Fibroblast of skin of back (primary cell): ENCODE data around the gene ZNF558. TPM values are rescaled to one million over a fixed set of nuclear protein-coding genes. Genes with fewer than 3 reads are reported as not detected.

Experiments used
- DNase-seq: peaks from one replicate; pipeline ENCODE4 v3.0.0-alpha.2; 2013
- polyA plus RNA-seq, 2 experiments: library from polyadenylated mRNA; unstranded; fragments of 120-200 nt; gene quantifications; one replicate each; pipeline ENCODE4 v1.2.1, GENCODE V29; 2013; ENCODE audit not compliant: insufficient read length in 2 of 2

ZNF558 gene
- polyA plus RNA-seq (2013, experiment 1 of 2; ENCODE audit: insufficient read length): 10.4 TPM
- polyA plus RNA-seq (2013, experiment 2 of 2; ENCODE audit: insufficient read length): 12.9 TPM

GRCh38 chr19:8832132-8833021, at the start of gene ZNF558, which contains the start of gene MBD3L1:
TSS of gene ZNF558 (minus strand) at chr19:8832304. CDS start at chr19:8822659, 9,645 bp downstream.
TSS of gene MBD3L1 (plus strand) at chr19:8832377. CDS start at chr19:8842679, 10,302 bp downstream.
- peak; percentile 98 for DNase-seq

- DNase-seq: no peak
Observed at GRCh38 chr19:8881512-8881911, 49.4 kb upstream of the ZNF558 start.

GRCh38 chr19:8880868-8881488, 48.9 kb upstream of the ZNF558 start:
- DNase-seq: no peak

GRCh38 chr19:8877854-8878705, 46.0 kb upstream of the ZNF558 start:
- no peak for DNase-seq

GRCh38 chr19:8866344-8866743, 34.2 kb upstream of the ZNF558 start:
- no peak for DNase-seq

GRCh38 chr19:8858260-8858659, 26.2 kb upstream of the ZNF558 start:
- DNase-seq: no peak

- no peak for DNase-seq
Observed at GRCh38 chr19:8850488-8850887, 18.4 kb upstream of the ZNF558 start.

GRCh38 chr19:8849232-8849631, 17.1 kb upstream of the ZNF558 start:
- no peak for DNase-seq

GRCh38 chr19:8846819-8847218, 14.7 kb upstream of the ZNF558 start:
- no peak for DNase-seq

GRCh38 chr19:8840708-8841107, 8.6 kb upstream of the ZNF558 start:
- no peak for DNase-seq

GRCh38 chr19:8835877-8836276, 3.8 kb upstream of the ZNF558 start:
- no peak for DNase-seq

- DNase-seq: no peak
Observed at GRCh38 chr19:8835446-8835845, 3.3 kb upstream of the ZNF558 start.

GRCh38 chr19:8831832-8832131, 322 bp downstream of the ZNF558 start:
- DNase-seq: no peak

GRCh38 chr19:8831373-8831772, 731 bp downstream of the ZNF558 start:
- DNase-seq: peak; percentile 1

GRCh38 chr19:8827277-8827676, 4.8 kb downstream of the ZNF558 start:
- no peak for DNase-seq

GRCh38 chr19:8826371-8826770, 5.7 kb downstream of the ZNF558 start:
- no peak for DNase-seq

GRCh38 chr19:8821748-8822241, 10.3 kb downstream of the ZNF558 start:
- no peak for DNase-seq

GRCh38 chr19:8820234-8820633, 11.9 kb downstream of the ZNF558 start:
- no peak for DNase-seq

GRCh38 chr19:8815780-8816179, 16.3 kb downstream of the ZNF558 start:
- DNase-seq: no peak

- DNase-seq: no peak
Observed at GRCh38 chr19:8814176-8814575, 17.9 kb downstream of the ZNF558 start.

GRCh38 chr19:8811315-8812172, 20.6 kb downstream of the ZNF558 start:
- peak; percentile 2 for DNase-seq

- no peak for DNase-seq
Observed at GRCh38 chr19:8806661-8807060, 25.4 kb downstream of the ZNF558 start.
